Hepatocyte (in vitro differentiated cells): ENCODE data around the gene DEFB129.

Experiments
- EZH2 ChIP-seq: fragments of 200-600 bp; sonication (generic); IDR thresholded peaks from 2 replicates; pipeline ENCODE4 v1.6.1; 2016; ENCODE audit warnings: antibody characterized with exemption, mild to moderate bottlenecking, borderline replicate concordance
- EZH2phosphoT487 ChIP-seq: fragments of 200-600 bp; sonication (generic); IDR thresholded peaks from one replicate; pipeline ENCODE4 v1.6.1; 2018; ENCODE audit warnings: antibody characterized with exemption, mild to moderate bottlenecking, low read depth, moderate library complexity; ENCODE audit not compliant: unreplicated experiment, severe bottlenecking
- TF ChIP-seq, protein P1 (sequence below): fragments of 200-600 bp; sonication (generic); IDR thresholded peaks from 2 replicates; pipeline ENCODE4 v1.5.1; 2016; ENCODE audit warnings: antibody characterized with exemption, mild to moderate bottlenecking; ENCODE audit not compliant: poor library complexity

DNA sequence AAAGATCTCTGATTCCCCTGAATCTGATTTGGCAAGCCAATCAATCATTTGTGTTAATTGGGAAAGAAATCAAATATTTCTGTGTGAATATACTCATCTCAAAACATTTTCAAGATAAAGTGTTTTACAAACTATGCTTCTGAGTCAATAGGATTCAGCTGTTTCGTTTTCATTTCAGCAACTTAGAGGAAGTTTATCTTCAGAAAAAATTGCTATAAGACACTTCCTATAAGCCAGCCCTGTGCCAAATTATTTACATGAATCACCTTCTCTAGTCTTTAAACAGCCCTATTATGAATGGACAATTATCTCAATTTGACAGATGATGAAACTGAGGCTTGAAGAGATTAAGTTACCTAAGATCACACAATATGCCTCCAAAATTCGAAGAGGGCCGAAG, 10.9 kb downstream of the DEFB129 start:
- TF ChIP-seq, protein P1, sequence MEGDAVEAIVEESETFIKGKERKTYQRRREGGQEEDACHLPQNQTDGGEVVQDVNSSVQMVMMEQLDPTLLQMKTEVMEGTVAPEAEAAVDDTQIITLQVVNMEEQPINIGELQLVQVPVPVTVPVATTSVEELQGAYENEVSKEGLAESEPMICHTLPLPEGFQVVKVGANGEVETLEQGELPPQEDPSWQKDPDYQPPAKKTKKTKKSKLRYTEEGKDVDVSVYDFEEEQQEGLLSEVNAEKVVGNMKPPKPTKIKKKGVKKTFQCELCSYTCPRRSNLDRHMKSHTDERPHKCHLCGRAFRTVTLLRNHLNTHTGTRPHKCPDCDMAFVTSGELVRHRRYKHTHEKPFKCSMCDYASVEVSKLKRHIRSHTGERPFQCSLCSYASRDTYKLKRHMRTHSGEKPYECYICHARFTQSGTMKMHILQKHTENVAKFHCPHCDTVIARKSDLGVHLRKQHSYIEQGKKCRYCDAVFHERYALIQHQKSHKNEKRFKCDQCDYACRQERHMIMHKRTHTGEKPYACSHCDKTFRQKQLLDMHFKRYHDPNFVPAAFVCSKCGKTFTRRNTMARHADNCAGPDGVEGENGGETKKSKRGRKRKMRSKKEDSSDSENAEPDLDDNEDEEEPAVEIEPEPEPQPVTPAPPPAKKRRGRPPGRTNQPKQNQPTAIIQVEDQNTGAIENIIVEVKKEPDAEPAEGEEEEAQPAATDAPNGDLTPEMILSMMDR, result no peak
- TF ChIP-seq EZH2phosphoT487 (no peak), EZH2 (no peak)
